Colonic mucosa (tissue), 4 donors: ENCODE measurements around the gene ZNF662. TPM values are rescaled to one million over a fixed set of nuclear protein-coding genes. Genes with fewer than 3 reads are reported as not detected.

Experiments
- DNase-seq: peaks from one replicate; pipeline ENCODE4 v3.0.0-alpha.2; 2020
- H3K27ac ChIP-seq: fragments of 200-600 bp; one replicate; pipeline ENCODE4 v1.8.0; 2021
- H3K27me3 ChIP-seq: fragments of 200-600 bp; one replicate; pipeline ENCODE4 v1.8.0; 2021
- H3K36me3 ChIP-seq: fragments of 200-600 bp; one replicate; pipeline ENCODE4 v1.8.0; 2021
- H3K4me1 ChIP-seq: fragments of 200-600 bp; one replicate; pipeline ENCODE4 v1.8.0; 2021; ENCODE audit warnings: mild to moderate bottlenecking
- H3K4me3 ChIP-seq: fragments of 200-600 bp; one replicate; pipeline ENCODE4 v1.8.0; 2021
- H3K9ac ChIP-seq, 2 donors: one replicate each; pipeline ENCODE4 v1.7.0; 2013; ENCODE audit warnings: control low read depth in 2 of 2, low read depth in 2 of 2, low read length in 2 of 2
- H3K9me3 ChIP-seq: fragments of 200-600 bp; one replicate; pipeline ENCODE4 v1.8.0; 2021
- intact Hi-C: fragments of 100-400 bp; cut with DNase I; formaldehyde crosslinking; loops from one replicate; pipeline ENCODE4 v1.14.1; 2022
- total RNA-seq, 2 donors: library from RNA; stranded (reverse); fragmentation: NEBNext Ultra II Directional in 1 of 2; extraction: Animal tissue kit (Norgen Biotek cat#: 25700) in 1 of 2; gene quantifications; one replicate each; pipeline ENCODE4 v1.2.1, GENCODE V29; 2021
- TF ChIP-seq, protein P1 (sequence below): fragments of 200-600 bp; IDR thresholded peaks from one replicate; pipeline ENCODE4 v1.8.0; 2022; ENCODE audit warnings: antibody characterized with exemption, mild to moderate bottlenecking
- donor health status: healthy.
- donor health status: DM: no; HTN: no; CAD: no.
- donor health status: DM: no; HTN: no; CAD: no.

Gene ZNF662
- total RNA-seq, 2 donors from 2014 or later = 2.8 to 5.5 TPM

GRCh38 chr3:42891042-42891441 lies 14.9 kb upstream of the ZNF662 start:
- H3K4me1 ChIP-seq = no peaks in the 10 kb centered on the region
- no peak for DNase-seq
- H3K9ac ChIP-seq = no peak overlapping the region
- H3K27me3 ChIP-seq = no peaks in the 10 kb centered on the region
- no peak overlapping the region for H3K4me3 ChIP-seq
- H3K36me3 ChIP-seq = no peaks in the 10 kb centered on the region
- H3K9me3 ChIP-seq = no peaks in the 10 kb centered on the region
- no peak overlapping the region for H3K27ac ChIP-seq
- intact Hi-C loops = no loop called here
- TF ChIP-seq, protein P1, sequence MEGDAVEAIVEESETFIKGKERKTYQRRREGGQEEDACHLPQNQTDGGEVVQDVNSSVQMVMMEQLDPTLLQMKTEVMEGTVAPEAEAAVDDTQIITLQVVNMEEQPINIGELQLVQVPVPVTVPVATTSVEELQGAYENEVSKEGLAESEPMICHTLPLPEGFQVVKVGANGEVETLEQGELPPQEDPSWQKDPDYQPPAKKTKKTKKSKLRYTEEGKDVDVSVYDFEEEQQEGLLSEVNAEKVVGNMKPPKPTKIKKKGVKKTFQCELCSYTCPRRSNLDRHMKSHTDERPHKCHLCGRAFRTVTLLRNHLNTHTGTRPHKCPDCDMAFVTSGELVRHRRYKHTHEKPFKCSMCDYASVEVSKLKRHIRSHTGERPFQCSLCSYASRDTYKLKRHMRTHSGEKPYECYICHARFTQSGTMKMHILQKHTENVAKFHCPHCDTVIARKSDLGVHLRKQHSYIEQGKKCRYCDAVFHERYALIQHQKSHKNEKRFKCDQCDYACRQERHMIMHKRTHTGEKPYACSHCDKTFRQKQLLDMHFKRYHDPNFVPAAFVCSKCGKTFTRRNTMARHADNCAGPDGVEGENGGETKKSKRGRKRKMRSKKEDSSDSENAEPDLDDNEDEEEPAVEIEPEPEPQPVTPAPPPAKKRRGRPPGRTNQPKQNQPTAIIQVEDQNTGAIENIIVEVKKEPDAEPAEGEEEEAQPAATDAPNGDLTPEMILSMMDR = no peak

GRCh38 chr3:42892169-42892568 lies 13.8 kb upstream of the ZNF662 start:
- Histone ChIP-seq H3K4me3 (no peak overlapping the region), H3K27me3 (no peaks in the 10 kb centered on the region), H3K9ac (no peak overlapping the region), H3K27ac (no peak overlapping the region), H3K36me3 (no peaks in the 10 kb centered on the region), H3K9me3 (no peaks in the 10 kb centered on the region), H3K4me1 (no peaks in the 10 kb centered on the region)
- DNase-seq = no peak
- intact Hi-C loops = no loop called here
- TF ChIP-seq, protein P1 = no peak

GRCh38 chr3:42892807-42893206 lies 13.1 kb upstream of the ZNF662 start:
- no peaks in the 10 kb centered on the region for H3K4me1 ChIP-seq
- no peak overlapping the region for H3K4me3 ChIP-seq
- no peak for DNase-seq
- H3K9ac ChIP-seq = no peak overlapping the region
- TF ChIP-seq, protein P1 = no peak
- no peaks in the 10 kb centered on the region for H3K9me3 ChIP-seq
- H3K36me3 ChIP-seq = no peaks in the 10 kb centered on the region
- no peak overlapping the region for H3K27ac ChIP-seq
- intact Hi-C loops = no loop called here
- no peaks in the 10 kb centered on the region for H3K27me3 ChIP-seq

- H3K27ac ChIP-seq = no peak overlapping the region
- no peak overlapping the region for H3K4me3 ChIP-seq
- no peaks in the 10 kb centered on the region for H3K9me3 ChIP-seq
- no peak for DNase-seq
- H3K27me3 ChIP-seq = no peaks in the 10 kb centered on the region
- H3K9ac ChIP-seq = no peak overlapping the region
- intact Hi-C loops = no loop called here
- H3K4me1 ChIP-seq = no peaks in the 10 kb centered on the region
- TF ChIP-seq, protein P1 = no peak
- H3K36me3 ChIP-seq = no peaks in the 10 kb centered on the region
These were observed 11.0 kb upstream of the ZNF662 start for GRCh38 chr3:42894698-42895579.

- no peaks in the 10 kb centered on the region for H3K9me3 ChIP-seq
- TF ChIP-seq, protein P1 = no peak
- no peak for DNase-seq
- no peaks in the 10 kb centered on the region for H3K36me3 ChIP-seq
- H3K4me3 ChIP-seq = no peak overlapping the region
- H3K27me3 ChIP-seq = no peaks in the 10 kb centered on the region
- H3K4me1 ChIP-seq = no peaks in the 10 kb centered on the region
- no peak overlapping the region for H3K9ac ChIP-seq
- intact Hi-C loops = no loop called here
- H3K27ac ChIP-seq = no peak overlapping the region
These were observed 10.4 kb upstream of the ZNF662 start for GRCh38 chr3:42895580-42895868.
